Liver (tissue), 3 donors: ENCODE measurements around the gene HMG20A.

Experiments used
- FOXA1 ChIP-seq: IDR thresholded peaks from 2 replicates; pipeline ENCODE4 v1.6.1; 2016; ENCODE audit warnings: antibody characterized with exemption
- GABPA ChIP-seq, 2 donors: IDR thresholded peaks in 1 of 2; conservative IDR thresholded peaks in 1 of 2; 2 replicates each; pipeline ENCODE4 v1.6.1; 2016; ENCODE audit warnings: antibody characterized with exemption in 2 of 2, mild to moderate bottlenecking in 1 of 2, moderate library complexity in 1 of 2
- HNF4A ChIP-seq, 2 donors: conservative IDR thresholded peaks; 2 replicates each; pipeline ENCODE4 v1.6.1; 2016; ENCODE audit warnings: antibody characterized with exemption in 2 of 2, mild to moderate bottlenecking in 2 of 2
- RXRA ChIP-seq, 2 donors: IDR thresholded peaks; 2 replicates each; pipeline ENCODE4 v1.6.1; 2017 to 2018; ENCODE audit warnings: antibody characterized with exemption in 2 of 2, mild to moderate bottlenecking in 1 of 2
- SP1 ChIP-seq: IDR thresholded peaks from 2 replicates; pipeline ENCODE4 v1.6.1; 2018; ENCODE audit warnings: antibody characterized with exemption, mild to moderate bottlenecking
- TAF1 ChIP-seq: conservative IDR thresholded peaks from 2 replicates; pipeline ENCODE4 v1.6.1; 2016; ENCODE audit warnings: antibody characterized with exemption, mild to moderate bottlenecking
- YY1 ChIP-seq: IDR thresholded peaks from 2 replicates; pipeline ENCODE4 v1.6.1; 2016; ENCODE audit warnings: antibody characterized with exemption, mild to moderate bottlenecking
- TF ChIP-seq, protein P1 (sequence below): fragments of 150-350 bp; IDR thresholded peaks from 2 replicates; pipeline ENCODE4 v1.5.1; 2017; ENCODE audit warnings: improper control_type of control experiment, low read depth, low read length; ENCODE audit not compliant: missing input control
- TF ChIP-seq, protein P2 (sequence below): IDR thresholded peaks from 2 replicates; pipeline ENCODE4 v1.6.1; 2016; ENCODE audit warnings: antibody characterized with exemption
- TF ChIP-seq, protein P3 (sequence below): IDR thresholded peaks from 2 replicates; pipeline ENCODE4 v1.6.1; 2016; ENCODE audit warnings: antibody characterized with exemption, mild to moderate bottlenecking
- donor health status: healthy.
- donor health status: healthy.

DNA sequence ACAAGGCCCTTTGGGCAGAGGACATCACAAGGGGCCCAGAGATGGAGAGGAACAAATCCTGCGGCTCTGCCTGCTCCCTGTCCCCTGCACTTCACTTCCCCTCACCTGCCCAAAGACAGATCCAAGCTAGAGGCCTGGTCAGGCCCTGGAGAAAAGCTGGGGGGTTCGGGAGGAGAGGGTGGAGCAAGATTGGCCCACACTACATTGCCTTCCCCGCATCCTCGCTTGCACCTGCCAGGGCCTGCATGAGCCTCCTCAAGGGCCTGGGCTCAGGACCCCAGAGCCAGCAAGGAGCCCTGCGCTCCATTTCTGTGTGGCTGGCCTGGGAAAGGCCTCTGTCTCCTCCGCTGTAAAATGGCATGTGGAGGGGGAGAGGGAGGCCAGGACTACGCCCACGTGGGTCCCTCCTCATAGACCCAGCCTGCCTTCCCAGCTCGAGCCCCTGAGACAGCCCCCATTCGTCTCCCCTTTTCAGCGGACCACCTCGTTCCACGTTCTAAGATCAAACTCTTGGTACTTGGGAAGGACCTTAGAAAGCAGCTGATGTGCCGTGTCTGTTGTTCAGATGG, 106.0 kb downstream of the HMG20A start:
- TF ChIP-seq, protein P1, sequence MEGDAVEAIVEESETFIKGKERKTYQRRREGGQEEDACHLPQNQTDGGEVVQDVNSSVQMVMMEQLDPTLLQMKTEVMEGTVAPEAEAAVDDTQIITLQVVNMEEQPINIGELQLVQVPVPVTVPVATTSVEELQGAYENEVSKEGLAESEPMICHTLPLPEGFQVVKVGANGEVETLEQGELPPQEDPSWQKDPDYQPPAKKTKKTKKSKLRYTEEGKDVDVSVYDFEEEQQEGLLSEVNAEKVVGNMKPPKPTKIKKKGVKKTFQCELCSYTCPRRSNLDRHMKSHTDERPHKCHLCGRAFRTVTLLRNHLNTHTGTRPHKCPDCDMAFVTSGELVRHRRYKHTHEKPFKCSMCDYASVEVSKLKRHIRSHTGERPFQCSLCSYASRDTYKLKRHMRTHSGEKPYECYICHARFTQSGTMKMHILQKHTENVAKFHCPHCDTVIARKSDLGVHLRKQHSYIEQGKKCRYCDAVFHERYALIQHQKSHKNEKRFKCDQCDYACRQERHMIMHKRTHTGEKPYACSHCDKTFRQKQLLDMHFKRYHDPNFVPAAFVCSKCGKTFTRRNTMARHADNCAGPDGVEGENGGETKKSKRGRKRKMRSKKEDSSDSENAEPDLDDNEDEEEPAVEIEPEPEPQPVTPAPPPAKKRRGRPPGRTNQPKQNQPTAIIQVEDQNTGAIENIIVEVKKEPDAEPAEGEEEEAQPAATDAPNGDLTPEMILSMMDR: no peak
- TF ChIP-seq SP1 (no peak), GABPA (IDR thresholded peaks at IDR 0.05 in 1 of 2, conservative IDR thresholded peaks at IDR 0.05 in 1 of 2) (no peak), TAF1 (no peak), HNF4A (conservative IDR thresholded peaks at IDR 0.05) (no peak), YY1 (no peak), RXRA (IDR thresholded peaks at IDR 0.05) (no peak), FOXA1 (no peak)
- TF ChIP-seq, protein P2, sequence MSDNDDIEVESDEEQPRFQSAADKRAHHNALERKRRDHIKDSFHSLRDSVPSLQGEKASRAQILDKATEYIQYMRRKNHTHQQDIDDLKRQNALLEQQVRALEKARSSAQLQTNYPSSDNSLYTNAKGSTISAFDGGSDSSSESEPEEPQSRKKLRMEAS: no peak
- TF ChIP-seq, protein P3, sequence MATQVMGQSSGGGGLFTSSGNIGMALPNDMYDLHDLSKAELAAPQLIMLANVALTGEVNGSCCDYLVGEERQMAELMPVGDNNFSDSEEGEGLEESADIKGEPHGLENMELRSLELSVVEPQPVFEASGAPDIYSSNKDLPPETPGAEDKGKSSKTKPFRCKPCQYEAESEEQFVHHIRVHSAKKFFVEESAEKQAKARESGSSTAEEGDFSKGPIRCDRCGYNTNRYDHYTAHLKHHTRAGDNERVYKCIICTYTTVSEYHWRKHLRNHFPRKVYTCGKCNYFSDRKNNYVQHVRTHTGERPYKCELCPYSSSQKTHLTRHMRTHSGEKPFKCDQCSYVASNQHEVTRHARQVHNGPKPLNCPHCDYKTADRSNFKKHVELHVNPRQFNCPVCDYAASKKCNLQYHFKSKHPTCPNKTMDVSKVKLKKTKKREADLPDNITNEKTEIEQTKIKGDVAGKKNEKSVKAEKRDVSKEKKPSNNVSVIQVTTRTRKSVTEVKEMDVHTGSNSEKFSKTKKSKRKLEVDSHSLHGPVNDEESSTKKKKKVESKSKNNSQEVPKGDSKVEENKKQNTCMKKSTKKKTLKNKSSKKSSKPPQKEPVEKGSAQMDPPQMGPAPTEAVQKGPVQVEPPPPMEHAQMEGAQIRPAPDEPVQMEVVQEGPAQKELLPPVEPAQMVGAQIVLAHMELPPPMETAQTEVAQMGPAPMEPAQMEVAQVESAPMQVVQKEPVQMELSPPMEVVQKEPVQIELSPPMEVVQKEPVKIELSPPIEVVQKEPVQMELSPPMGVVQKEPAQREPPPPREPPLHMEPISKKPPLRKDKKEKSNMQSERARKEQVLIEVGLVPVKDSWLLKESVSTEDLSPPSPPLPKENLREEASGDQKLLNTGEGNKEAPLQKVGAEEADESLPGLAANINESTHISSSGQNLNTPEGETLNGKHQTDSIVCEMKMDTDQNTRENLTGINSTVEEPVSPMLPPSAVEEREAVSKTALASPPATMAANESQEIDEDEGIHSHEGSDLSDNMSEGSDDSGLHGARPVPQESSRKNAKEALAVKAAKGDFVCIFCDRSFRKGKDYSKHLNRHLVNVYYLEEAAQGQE: no peak
